ENCODE measurements around the gene PIGZ. TPM values are rescaled to one million over a fixed set of nuclear protein-coding genes. Genes with fewer than 3 reads are reported as not detected.

PIGZ gene
- total and polyA plus RNA-seq, 2 donors: 2.0 to 3.4 TPM

- Histone ChIP-seq H3K27ac (ENCODE audit: low read depth in 1 of 2, low read length in 1 of 2) (no peak overlapping the region), H3K9me3 (ENCODE audit: control insufficient read depth in 2 of 2, insufficient read depth in 1 of 2, low read length in 1 of 2) (no peaks in the 10 kb centered on the region), H3K4me3 (ENCODE audit: low read length in 2 of 2) (no peak overlapping the region), H3K4me1 (ENCODE audit: control insufficient read depth in 2 of 2, insufficient read depth in 2 of 2, low read length in 2 of 2) (peaks cover 0 to 5% of the 10 kb centered on the region in 2 donors), H3K27me3 (ENCODE audit: control insufficient read depth in 2 of 2, insufficient read depth in 1 of 2, low read length in 1 of 2) (no peaks in the 10 kb centered on the region), H3K36me3 (ENCODE audit: control insufficient read depth in 2 of 2, insufficient read depth in 2 of 2, low read length in 1 of 2) (no peaks in the 10 kb centered on the region)
- no peak for DNase-seq (ENCODE audit: low read depth in 6 of 9, low spot score in 9 of 9)
- WGBS: 96% methylated on average over 30 of the region's 30 CpGs
Observed at GRCh38 chr3:197010556-197011351, 42.1 kb upstream of the PIGZ start.

- Histone ChIP-seq H3K4me1 (ENCODE audit: control insufficient read depth in 2 of 2, insufficient read depth in 2 of 2, low read length in 2 of 2) (peaks cover 7 to 11% of the 10 kb centered on the region in 2 donors), H3K27me3 (ENCODE audit: control insufficient read depth in 2 of 2, insufficient read depth in 1 of 2, low read length in 1 of 2) (no peaks in the 10 kb centered on the region), H3K9me3 (ENCODE audit: control insufficient read depth in 2 of 2, insufficient read depth in 1 of 2, low read length in 1 of 2) (no peaks in the 10 kb centered on the region), H3K4me3 (ENCODE audit: low read length in 2 of 2) (no peak overlapping the region), H3K27ac (ENCODE audit: low read depth in 1 of 2, low read length in 1 of 2) (no peak overlapping the region), H3K36me3 (ENCODE audit: control insufficient read depth in 2 of 2, insufficient read depth in 2 of 2, low read length in 1 of 2) (no peaks in the 10 kb centered on the region)
- no peak for DNase-seq (ENCODE audit: low read depth in 6 of 9, low spot score in 9 of 9)
- 96% methylated on average over 20 of the region's 20 CpGs for WGBS
Observed at GRCh38 chr3:197009532-197010019, 40.9 kb upstream of the PIGZ start.

- H3K36me3 ChIP-seq (ENCODE audit: control insufficient read depth in 2 of 2, insufficient read depth in 2 of 2, low read length in 1 of 2): no peaks in the 10 kb centered on the region
- H3K9me3 ChIP-seq (ENCODE audit: control insufficient read depth in 2 of 2, insufficient read depth in 1 of 2, low read length in 1 of 2): no peaks in the 10 kb centered on the region
- H3K27me3 ChIP-seq (ENCODE audit: control insufficient read depth in 2 of 2, insufficient read depth in 1 of 2, low read length in 1 of 2): peaks cover 0 to 6% of the 10 kb centered on the region in 2 donors
- DNase-seq (ENCODE audit: low read depth in 6 of 9, low spot score in 9 of 9): no peak
- no peak overlapping the region for H3K27ac ChIP-seq (ENCODE audit: low read depth in 1 of 2, low read length in 1 of 2)
- peaks cover 13 to 21% of the 10 kb centered on the region in 2 donors for H3K4me1 ChIP-seq (ENCODE audit: control insufficient read depth in 2 of 2, insufficient read depth in 2 of 2, low read length in 2 of 2)
- no peak overlapping the region for H3K4me3 ChIP-seq (ENCODE audit: low read length in 2 of 2)
- 96% methylated on average over 27 of the region's 27 CpGs for WGBS
Observed at GRCh38 chr3:197008436-197009209, 40.0 kb upstream of the PIGZ start.

GRCh38 chr3:197007953-197008352, 39.3 kb upstream of the PIGZ start:
- WGBS: 92% methylated on average over 8 of the region's 8 CpGs
- no peak overlapping the region for H3K27ac ChIP-seq (ENCODE audit: low read depth in 1 of 2, low read length in 1 of 2)
- no peak for DNase-seq (ENCODE audit: low read depth in 6 of 9, low spot score in 9 of 9)
- peaks cover 16 to 23% of the 10 kb centered on the region in 2 donors for H3K4me1 ChIP-seq (ENCODE audit: control insufficient read depth in 2 of 2, insufficient read depth in 2 of 2, low read length in 2 of 2)
- no peak overlapping the region for H3K4me3 ChIP-seq (ENCODE audit: low read length in 2 of 2)
- H3K9me3 ChIP-seq (ENCODE audit: control insufficient read depth in 2 of 2, insufficient read depth in 1 of 2, low read length in 1 of 2): no peaks in the 10 kb centered on the region
- peaks cover 0 to 9% of the 10 kb centered on the region in 2 donors for H3K27me3 ChIP-seq (ENCODE audit: control insufficient read depth in 2 of 2, insufficient read depth in 1 of 2, low read length in 1 of 2)
- no peaks in the 10 kb centered on the region for H3K36me3 ChIP-seq (ENCODE audit: control insufficient read depth in 2 of 2, insufficient read depth in 2 of 2, low read length in 1 of 2)

GRCh38 chr3:197007296-197007940, 38.8 kb upstream of the PIGZ start:
- Histone ChIP-seq H3K4me3 (ENCODE audit: low read length in 2 of 2) (no peak overlapping the region), H3K36me3 (ENCODE audit: control insufficient read depth in 2 of 2, insufficient read depth in 2 of 2, low read length in 1 of 2) (no peaks in the 10 kb centered on the region), H3K27me3 (ENCODE audit: control insufficient read depth in 2 of 2, insufficient read depth in 1 of 2, low read length in 1 of 2) (peaks cover 0 to 9% of the 10 kb centered on the region in 2 donors), H3K9me3 (ENCODE audit: control insufficient read depth in 2 of 2, insufficient read depth in 1 of 2, low read length in 1 of 2) (no peaks in the 10 kb centered on the region), H3K4me1 (ENCODE audit: control insufficient read depth in 2 of 2, insufficient read depth in 2 of 2, low read length in 2 of 2) (peaks cover 17 to 23% of the 10 kb centered on the region in 2 donors), H3K27ac (ENCODE audit: low read depth in 1 of 2, low read length in 1 of 2) (no peak overlapping the region)
- WGBS: 91% methylated on average over 12 of the region's 12 CpGs
- DNase-seq (ENCODE audit: low read depth in 6 of 9, low spot score in 9 of 9): no peak

GRCh38 chr3:197006860-197007259, 38.2 kb upstream of the PIGZ start:
- 97% methylated on average over 5 of the region's 5 CpGs for WGBS
- no peak for DNase-seq (ENCODE audit: low read depth in 6 of 9, low spot score in 9 of 9)
- Histone ChIP-seq H3K4me3 (ENCODE audit: low read length in 2 of 2) (no peak overlapping the region), H3K27ac (ENCODE audit: low read depth in 1 of 2, low read length in 1 of 2) (no peak overlapping the region), H3K36me3 (ENCODE audit: control insufficient read depth in 2 of 2, insufficient read depth in 2 of 2, low read length in 1 of 2) (no peaks in the 10 kb centered on the region), H3K9me3 (ENCODE audit: control insufficient read depth in 2 of 2, insufficient read depth in 1 of 2, low read length in 1 of 2) (no peaks in the 10 kb centered on the region), H3K4me1 (ENCODE audit: control insufficient read depth in 2 of 2, insufficient read depth in 2 of 2, low read length in 2 of 2) (peaks cover 18 to 29% of the 10 kb centered on the region in 2 donors), H3K27me3 (ENCODE audit: control insufficient read depth in 2 of 2, insufficient read depth in 1 of 2, low read length in 1 of 2) (peaks cover 0 to 9% of the 10 kb centered on the region in 2 donors)

GRCh38 chr3:197006446-197006845, 37.8 kb upstream of the PIGZ start:
- 97% methylated on average over 11 of the region's 11 CpGs for WGBS
- DNase-seq (ENCODE audit: low read depth in 6 of 9, low spot score in 9 of 9): no peak

GRCh38 chr3:197003461-197004385, 35.1 kb upstream of the PIGZ start:
- H3K4me1 ChIP-seq (ENCODE audit: control insufficient read depth in 2 of 2, insufficient read depth in 2 of 2, low read length in 2 of 2): peaks cover 18 to 36% of the 10 kb centered on the region in 2 donors
- peaks cover 0 to 6% of the 10 kb centered on the region in 2 donors for H3K9me3 ChIP-seq (ENCODE audit: control insufficient read depth in 2 of 2, insufficient read depth in 1 of 2, low read length in 1 of 2)
- H3K36me3 ChIP-seq (ENCODE audit: control insufficient read depth in 2 of 2, insufficient read depth in 2 of 2, low read length in 1 of 2): peaks cover 0 to 3% of the 10 kb centered on the region in 2 donors
- 28% methylated on average over 61 of the region's 61 CpGs for WGBS
- peaks cover 0 to 9% of the 10 kb centered on the region in 2 donors for H3K27me3 ChIP-seq (ENCODE audit: control insufficient read depth in 2 of 2, insufficient read depth in 1 of 2, low read length in 1 of 2)
- H3K4me3 ChIP-seq (ENCODE audit: low read length in 2 of 2): peak overlapping the region; percentile 56 to 70
- H3K27ac ChIP-seq (ENCODE audit: low read depth in 1 of 2, low read length in 1 of 2): peak overlapping the region; percentile 50 to 60
- DNase-seq (ENCODE audit: low read depth in 6 of 9, low spot score in 9 of 9): peak in 1 of 9 donors; percentile 48

More at GRCh38 chr3:197006446-197006845, 37.8 kb upstream of the PIGZ start:
- Histone ChIP-seq H3K4me3 (ENCODE audit: low read length in 2 of 2) (no peak overlapping the region), H3K27ac (ENCODE audit: low read depth in 1 of 2, low read length in 1 of 2) (no peak overlapping the region), H3K9me3 (ENCODE audit: control insufficient read depth in 2 of 2, insufficient read depth in 1 of 2, low read length in 1 of 2) (no peaks in the 10 kb centered on the region), H3K27me3 (ENCODE audit: control insufficient read depth in 2 of 2, insufficient read depth in 1 of 2, low read length in 1 of 2) (peaks cover 0 to 9% of the 10 kb centered on the region in 2 donors), H3K36me3 (ENCODE audit: control insufficient read depth in 2 of 2, insufficient read depth in 2 of 2, low read length in 1 of 2) (no peaks in the 10 kb centered on the region), H3K4me1 (ENCODE audit: control insufficient read depth in 2 of 2, insufficient read depth in 2 of 2, low read length in 2 of 2) (peaks cover 18 to 33% of the 10 kb centered on the region in 2 donors)
